CD4-positive, alpha-beta T cell (primary cell): ENCODE data around the gene ABCC9. TPM values are rescaled to one million over a fixed set of nuclear protein-coding genes. Genes with fewer than 3 reads are reported as not detected.

Source experiments
- ATAC-seq: fragments of 200-7000 bp; cut with Tn5 transposase; one replicate; pipeline ENCODE4 v1.10.0; 2022; ENCODE audit warnings: mild to moderate bottlenecking; ENCODE audit not compliant: poor library complexity
- CTCF ChIA-PET: fragments of 350-600 bp; sonication (Branson Sonifier 250); formaldehyde crosslinking; loops from one replicate; lab custom pipeline; 2021; ENCODE audit warnings: antibody characterized with exemption, inconsistent platforms; lab: Charles Lee
- POLR2A ChIA-PET: fragments of 350-600 bp; sonication (Branson Sonifier 250); formaldehyde crosslinking; loops from one replicate; lab custom pipeline; 2021; ENCODE audit warnings: antibody characterized with exemption, inconsistent platforms; lab: Charles Lee
- DNase-seq, 14 experiments: peaks; one replicate each; pipeline ENCODE4 v3.0.0-alpha.2; 2013 to 2020; ENCODE audit warnings: mixed read lengths in 2 of 14
- H3K27ac ChIP-seq, 2 donors: one replicate each; pipeline versions ENCODE4 v1.5.1 to v1.7.0; 2013; ENCODE audit warnings: low read length in 2 of 2, low read depth in 1 of 2, mild to moderate bottlenecking in 1 of 2
- H3K27me3 ChIP-seq, 2 experiments: 1 replicate in 1 of 2; 2 replicates in 1 of 2; pipeline versions ENCODE4 v1.6.1 to v1.7.0; 2013; ENCODE audit warnings: low read length in 2 of 2, control low read depth in 1 of 2, mild to moderate bottlenecking in 1 of 2, moderate library complexity in 1 of 2; ENCODE audit not compliant: insufficient read depth in 2 of 2, control insufficient read depth in 1 of 2
- H3K36me3 ChIP-seq: one replicate; pipeline ENCODE4 v1.6.1; 2013; ENCODE audit warnings: low read length, control low read depth; ENCODE audit not compliant: insufficient read depth
- H3K4me1 ChIP-seq: one replicate; pipeline ENCODE4 v1.6.1; 2013; ENCODE audit warnings: low read length, control low read depth; ENCODE audit not compliant: insufficient read depth
- H3K4me3 ChIP-seq: one replicate; pipeline ENCODE4 v1.5.1; 2013; ENCODE audit warnings: mild to moderate bottlenecking, low read length, moderate library complexity
- H3K9me3 ChIP-seq, 2 experiments: 1 replicate in 1 of 2; 2 replicates in 1 of 2; pipeline versions ENCODE4 v1.6.1 to v1.7.0; 2013; ENCODE audit warnings: low read length in 2 of 2, mild to moderate bottlenecking in 2 of 2, control low read depth in 1 of 2, moderate library complexity in 1 of 2; ENCODE audit not compliant: control insufficient read depth in 1 of 2, insufficient read depth in 1 of 2
- H3K27ac Mint-ChIP-seq: one replicate; pipeline ENCODE4 v1.8.0; 2020; ENCODE audit warnings: mixed read lengths
- H3K27me3 Mint-ChIP-seq: one replicate; pipeline ENCODE4 v1.8.0; 2021; ENCODE audit warnings: mixed read lengths
- H3K36me3 Mint-ChIP-seq: one replicate; pipeline ENCODE4 v1.8.0; 2021; ENCODE audit warnings: low read depth, mixed read lengths
- H3K4me1 Mint-ChIP-seq: one replicate; pipeline ENCODE4 v1.8.0; 2021; ENCODE audit warnings: low read depth, mixed read lengths
- H3K4me3 Mint-ChIP-seq: one replicate; pipeline ENCODE4 v1.8.0; 2020; ENCODE audit warnings: mild to moderate bottlenecking, mixed read lengths
- H3K9me3 Mint-ChIP-seq: one replicate; pipeline ENCODE4 v1.8.0; 2020; ENCODE audit warnings: mixed read lengths
- CTCF ChIP-seq: fragments of 200-600 bp; IDR thresholded peaks from one replicate; pipeline ENCODE4 v1.8.0; 2022; ENCODE audit warnings: antibody characterized with exemption, mild to moderate bottlenecking
- intact Hi-C, 2 experiments: fragments of 100-400 bp; cut with DNase I in 1 of 2; cut with micrococcal nuclease in 1 of 2; formaldehyde crosslinking; loops; one replicate each; pipeline versions ENCODE4 v1.15.1 to v1.9.0; 2023 to 2025; cut with DNase I, micrococcal nuclease
- total RNA-seq, 174 experiments: library from RNA in 2 of 174; stranded (reverse) in 2 of 174; gene quantifications; one replicate each; pipeline ENCODE4 v1.2.3 and lab custom pipeline; 2021 to 2026

Gene ABCC9
- total RNA-seq, 2 experiments from 2014 or later: not detected

GRCh38 chr12:21801522-21802288 lies 139.5 kb downstream of the ABCC9 start:
- ChIA-PET CTCF (interaction anchor here (0.5 kb wide), 1 partner anchor 20 kb away, joined by 3 read pairs; no protein-coding TSS in a partner anchor), POLR2A (no interaction called here)
- Mint-ChIP-seq H3K36me3 (no peaks in the 10 kb centered on the region), H3K4me3 (no peak overlapping the region), H3K27me3 (no peaks in the 10 kb centered on the region), H3K4me1 (no peaks in the 10 kb centered on the region), H3K27ac (no peak overlapping the region), H3K9me3 (no peaks in the 10 kb centered on the region)
- Histone ChIP-seq H3K36me3 (no peaks in the 10 kb centered on the region), H3K9me3 (no peaks in the 10 kb centered on the region), H3K4me3 (no peak overlapping the region), H3K4me1 (no peaks in the 10 kb centered on the region), H3K27me3 (no peaks in the 10 kb centered on the region), H3K27ac (no peak overlapping the region)
- ATAC-seq (no peak), DNase-seq (no peak)
- intact Hi-C loops: no loop called here
- TF ChIP-seq CTCF: no peak

DNA sequence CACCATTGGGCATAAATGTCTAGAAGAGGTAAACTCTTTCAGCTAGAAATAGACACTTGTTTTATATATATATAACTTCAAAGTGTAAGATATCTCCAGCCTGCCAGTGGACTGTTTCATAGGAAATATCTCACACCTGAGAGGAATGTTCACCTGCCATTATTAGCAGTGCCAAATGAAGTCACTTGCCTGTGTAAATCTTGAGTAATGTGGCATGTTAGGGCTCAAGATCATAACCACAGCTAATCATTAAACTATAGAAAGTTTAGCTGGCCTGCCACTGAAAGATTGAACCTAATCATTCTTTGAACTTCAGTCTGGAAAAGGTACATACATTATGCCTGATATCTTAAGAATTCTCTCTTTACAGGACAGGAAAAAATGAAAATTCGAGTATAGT lies 141.2 kb downstream of the ABCC9 start:
- no peak overlapping the region for H3K27ac ChIP-seq
- ATAC-seq (no peak), DNase-seq (no peak)
- Mint-ChIP-seq H3K4me3 (no peak overlapping the region), H3K9me3 (no peaks in the 10 kb centered on the region), H3K27me3 (peaks cover 7% of the 10 kb centered on the region), H3K36me3 (no peaks in the 10 kb centered on the region), H3K4me1 (no peaks in the 10 kb centered on the region), H3K27ac (no peak overlapping the region)
- no peaks in the 10 kb centered on the region for H3K4me1 ChIP-seq
- CTCF ChIA-PET: no interaction called here
- H3K27me3 ChIP-seq: no peaks in the 10 kb centered on the region
- no peak for TF ChIP-seq CTCF
- intact Hi-C loops: no loop called here
- peaks cover 0 to 3% of the 10 kb centered on the region in 2 experiments for H3K9me3 ChIP-seq
- POLR2A ChIA-PET: no interaction called here
- no peak overlapping the region for H3K4me3 ChIP-seq
- H3K36me3 ChIP-seq: no peaks in the 10 kb centered on the region

DNA sequence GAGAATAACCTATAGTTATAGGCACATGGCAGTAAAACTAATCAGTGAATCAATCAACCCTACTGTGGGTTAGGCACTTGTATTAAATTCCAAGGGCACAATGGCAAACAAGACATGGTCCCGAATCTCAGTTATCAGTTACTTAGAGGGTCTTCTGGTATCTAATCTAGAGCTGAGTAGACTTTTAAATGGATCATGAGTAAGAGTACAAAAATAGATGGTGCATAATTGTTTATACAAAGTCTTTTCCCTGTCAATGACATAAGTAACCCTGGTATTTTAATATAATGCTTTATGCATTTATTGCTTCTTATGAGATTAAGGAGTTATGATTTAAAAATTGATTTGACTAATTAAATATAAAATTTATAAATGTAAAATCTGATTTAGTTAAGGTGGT lies 143.7 kb downstream of the ABCC9 start:
- Histone ChIP-seq H3K27me3 (no peaks in the 10 kb centered on the region), H3K36me3 (no peaks in the 10 kb centered on the region), H3K27ac (no peak overlapping the region), H3K4me3 (no peak overlapping the region), H3K4me1 (no peaks in the 10 kb centered on the region), H3K9me3 (peaks cover 0 to 3% of the 10 kb centered on the region in 2 experiments)
- TF ChIP-seq CTCF: no peak
- H3K4me3 Mint-ChIP-seq: no peak overlapping the region
- H3K36me3 Mint-ChIP-seq: no peaks in the 10 kb centered on the region
- no peaks in the 10 kb centered on the region for H3K4me1 Mint-ChIP-seq
- no peaks in the 10 kb centered on the region for H3K9me3 Mint-ChIP-seq
- ChIA-PET CTCF (no interaction called here), POLR2A (no interaction called here)
- intact Hi-C loops: no loop called here
- H3K27ac Mint-ChIP-seq: no peak overlapping the region
- no peak for DNase-seq
- peaks cover 17% of the 10 kb centered on the region for H3K27me3 Mint-ChIP-seq
- ATAC-seq: no peak
